K562 (cell line): ENCODE results near the gene TRIAP1.

Source experiments
- CSDE1 ChIP-seq, 2 experiments: fragments of 450-650 bp; IDR thresholded peaks; 2 replicates each; pipeline ENCODE4 v1.6.1; 2016; ENCODE audit warnings: mild to moderate bottlenecking in 1 of 2
- E2F3 ChIP-seq: fragments of 250-450 bp; sonication (Bioruptor Pico); IDR thresholded peaks from 2 replicates; pipeline ENCODE4 v1.4.0; 2020; ENCODE audit warnings: mild to moderate bottlenecking
- ESRRA ChIP-seq: fragments of 450-650 bp; IDR thresholded peaks from 2 replicates; pipeline ENCODE4 v1.6.1; 2014; ENCODE audit warnings: low read depth, mild to moderate bottlenecking, moderate library complexity, borderline replicate concordance
- EZH2 ChIP-seq: IDR thresholded peaks from 2 replicates; pipeline ENCODE4 v1.6.1; 2012; ENCODE audit warnings: low read depth, mild to moderate bottlenecking, inconsistent platforms, low read length, borderline replicate concordance
- POLR2A ChIP-seq: fragments of 450-650 bp; conservative IDR thresholded peaks from 2 replicates; pipeline ENCODE4 v1.6.1; 2016
- RAD21 ChIP-seq, 2 experiments: fragments of 250-450 bp in 1 of 2; fragments of 450-650 bp in 1 of 2; sonication (Bioruptor Pico) in 1 of 2; formaldehyde crosslinking in 1 of 2; IDR thresholded peaks in 1 of 2; conservative IDR thresholded peaks in 1 of 2; 2 replicates each; pipeline versions ENCODE4 v1.4.0 to v1.8.0; 2020 to 2022; ENCODE audit warnings: mild to moderate bottlenecking in 2 of 2, moderate library complexity in 1 of 2
- RFX5 ChIP-seq: IDR thresholded peaks from 2 replicates; pipeline ENCODE4 v1.6.1; 2011; ENCODE audit warnings: low read depth, mild to moderate bottlenecking, improper control_type of control experiment, low read length
- SP1 ChIP-seq: sonication (generic); formaldehyde crosslinking; IDR thresholded peaks from 2 replicates; pipeline ENCODE4 v1.8.1; 2022; ENCODE audit warnings: mild to moderate bottlenecking, missing genetic modification reagents

- no peak for TF ChIP-seq RFX5
- no peak for TF ChIP-seq EZH2
- no peak for TF ChIP-seq POLR2A
- TF ChIP-seq CSDE1 (IDR thresholded peaks at IDR 0.05): no peak
- TF ChIP-seq E2F3 (CRISPR knock-in tag): no peak
- TF ChIP-seq ESRRA: no peak
- TF ChIP-seq SP1: no peak
- TF ChIP-seq RAD21 (CRISPR knock-in tag; conservative IDR thresholded peaks at IDR 0.05 in 1 of 2, IDR thresholded peaks at IDR 0.05 in 1 of 2): no peak
Measured at GRCh38 chr12:120394483-120395367, 51.5 kb downstream of the TRIAP1 start.
